RWPE2 (cell line): ENCODE measurements around the gene TAS1R2.
"Not testable (repeated sequence)": the region's sequence is repeated elsewhere in the genome, so short reads cannot be mapped to it uniquely, and the experiment has no call there.

Source experiments
- ATAC-seq: fragments of 200-7000 bp; cut with Tn5 transposase; 3 replicates; pipeline ENCODE4 v1.9.1; 2021; ENCODE audit warnings: low read depth
- DNase-seq: peaks from one replicate; pipeline ENCODE4 v3.0.0-alpha.2; 2020; ENCODE audit warnings: low spot score
- H3K27ac ChIP-seq: fragments of 450-650 bp; 2 replicates; pipeline ENCODE4 v1.5.1; 2017; ENCODE audit warnings: mild to moderate bottlenecking; ENCODE audit not compliant: poor library complexity, severe bottlenecking
- H3K27me3 ChIP-seq: fragments of 250-450 bp; sonication (Bioruptor Pico); 2 replicates; pipeline ENCODE4 v1.5.1; 2021; ENCODE audit warnings: mild to moderate bottlenecking, moderate library complexity; ENCODE audit not compliant: insufficient read depth, poor library complexity, severe bottlenecking
- H3K36me3 ChIP-seq: fragments of 250-450 bp; sonication (Bioruptor Pico); 2 replicates; pipeline ENCODE4 v1.5.1; 2020; ENCODE audit warnings: low read depth, mild to moderate bottlenecking, moderate library complexity
- H3K4me1 ChIP-seq: fragments of 250-450 bp; sonication (Bioruptor Pico); 2 replicates; pipeline ENCODE4 v1.5.1; 2021; ENCODE audit warnings: mild to moderate bottlenecking, moderate library complexity; ENCODE audit not compliant: insufficient read depth, poor library complexity, severe bottlenecking
- H3K4me3 ChIP-seq: fragments of 250-450 bp; sonication (Bioruptor Pico); 2 replicates; pipeline ENCODE4 v1.5.1; 2021; ENCODE audit warnings: mild to moderate bottlenecking, moderate library complexity; ENCODE audit not compliant: severe bottlenecking
- H3K9me3 ChIP-seq: fragments of 250-450 bp; sonication (Bioruptor Pico); 2 replicates; pipeline ENCODE4 v1.5.1; 2021; ENCODE audit warnings: mild to moderate bottlenecking, moderate library complexity; ENCODE audit not compliant: severe bottlenecking
- CTCF ChIP-seq: fragments of 450-650 bp; IDR thresholded peaks from one replicate; pipeline ENCODE4 v1.5.1; 2017; ENCODE audit warnings: mild to moderate bottlenecking, moderate library complexity; ENCODE audit not compliant: poor library complexity, severe bottlenecking

The TAS1R2 gene

DNA sequence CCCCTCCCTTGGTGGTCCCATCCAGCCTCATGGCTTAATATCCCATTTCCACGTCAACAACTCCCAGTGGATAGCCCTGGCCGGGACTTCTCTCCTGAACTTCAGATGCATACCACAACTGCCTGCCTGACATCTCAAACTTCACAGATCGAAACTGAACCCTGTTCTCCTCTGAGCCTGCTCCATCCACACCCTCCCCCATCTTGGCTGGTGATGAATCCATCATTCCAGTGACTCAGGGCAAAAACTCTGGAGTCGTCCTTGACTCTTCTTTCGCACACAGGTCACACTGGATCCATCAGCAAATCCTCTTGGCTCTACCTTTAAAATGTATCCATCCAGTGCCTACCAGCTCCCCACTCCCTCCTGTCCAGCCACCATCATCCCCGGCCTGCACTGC, 3.9 kb downstream of the TAS1R2 start:
- no peak for DNase-seq
- Histone ChIP-seq H3K36me3 (no peaks in the 10 kb centered on the region), H3K4me3 (no peak overlapping the region), H3K9me3 (no peaks in the 10 kb centered on the region), H3K27me3 (no peaks in the 10 kb centered on the region), H3K4me1 (no peaks in the 10 kb centered on the region), H3K27ac (no peak overlapping the region)
- ATAC-seq: no peak
- TF ChIP-seq CTCF: no peak

DNA sequence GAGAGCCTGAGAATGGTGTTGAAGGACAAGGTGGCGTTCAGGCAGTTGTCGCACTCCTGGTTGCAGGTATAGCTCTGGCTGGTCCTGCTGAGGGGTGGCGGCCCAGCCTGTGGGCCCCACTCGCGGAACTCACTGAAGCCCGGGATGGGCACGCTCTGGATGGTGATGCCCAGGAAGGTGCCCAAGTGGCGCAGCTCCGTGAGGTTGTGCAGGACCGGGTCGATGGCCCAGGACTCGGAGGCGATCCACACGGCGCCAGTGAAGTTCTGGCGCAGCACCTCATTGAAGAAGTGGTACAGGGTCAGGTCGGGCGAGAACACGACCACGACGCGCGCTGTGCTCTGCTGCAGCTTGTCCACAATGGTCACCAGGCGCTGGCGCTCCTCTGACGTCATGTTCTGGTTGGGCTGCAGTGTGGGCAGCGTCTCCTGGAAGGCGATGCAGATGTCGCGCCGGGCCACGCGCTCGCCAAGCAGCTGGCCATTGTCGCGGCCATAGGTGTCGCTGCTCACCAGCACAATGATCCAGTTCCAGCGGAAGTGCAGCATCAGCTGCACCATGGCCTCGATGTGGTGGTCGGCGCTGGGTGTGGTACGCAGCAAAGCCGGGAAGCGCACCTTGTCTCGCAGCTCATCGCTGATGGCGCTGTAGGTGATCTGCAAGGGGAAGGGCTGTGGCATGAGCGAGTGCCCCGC, 5.0 kb downstream of the TAS1R2 start:
- no peaks in the 10 kb centered on the region for H3K9me3 ChIP-seq
- H3K27ac ChIP-seq: no peak overlapping the region
- no peak for DNase-seq
- H3K4me1 ChIP-seq: no peaks in the 10 kb centered on the region
- ATAC-seq: no peak
- H3K27me3 ChIP-seq: no peaks in the 10 kb centered on the region
- H3K4me3 ChIP-seq: no peak overlapping the region
- no peaks in the 10 kb centered on the region for H3K36me3 ChIP-seq
- TF ChIP-seq CTCF: no peak

GRCh38 chr1:18852501-18852900, 7.0 kb downstream of the TAS1R2 start:
- TF ChIP-seq CTCF: no peak
- no peak overlapping the region for H3K27ac ChIP-seq
- no peak for DNase-seq
- no peak for ATAC-seq
- H3K27me3 ChIP-seq: peaks cover 2% of the 10 kb centered on the region
- H3K4me1 ChIP-seq: no peaks in the 10 kb centered on the region
- H3K36me3 ChIP-seq: no peaks in the 10 kb centered on the region
- H3K4me3 ChIP-seq: no peak overlapping the region
- no peaks in the 10 kb centered on the region for H3K9me3 ChIP-seq

- H3K27me3 ChIP-seq: peaks cover 2% of the 10 kb centered on the region
- no peak for ATAC-seq
- no peak overlapping the region for H3K4me3 ChIP-seq
- no peak for TF ChIP-seq CTCF
- no peak overlapping the region for H3K27ac ChIP-seq
- H3K36me3 ChIP-seq: no peaks in the 10 kb centered on the region
- DNase-seq: no peak
- no peaks in the 10 kb centered on the region for H3K4me1 ChIP-seq
- no peaks in the 10 kb centered on the region for H3K9me3 ChIP-seq
Measured at GRCh38 chr1:18849261-18849711, 10.2 kb downstream of the TAS1R2 start.

GRCh38 chr1:18847723-18848122, 11.7 kb downstream of the TAS1R2 start:
- not testable (repeated sequence) for H3K27me3 ChIP-seq, H3K36me3 ChIP-seq, H3K9me3 ChIP-seq, H3K4me3 ChIP-seq, ATAC-seq, H3K27ac ChIP-seq, H3K4me1 ChIP-seq, DNase-seq
